GM12873 (cell line): Measurements from ENCODE around the gene INTS15.

Experiments used
- TF ChIP-seq, protein P1 (sequence below): IDR thresholded peaks from 2 replicates; pipeline ENCODE4 v1.5.1; 2012; ENCODE audit warnings: low read depth, mild to moderate bottlenecking, moderate library complexity, low read length, control low read depth; ENCODE audit not compliant: insufficient read depth; ENCODE audit errors: missing control alignments

The INTS15 gene

GRCh38 chr7:6565655-6566054 lies 24.2 kb upstream of the INTS15 start:
- TF ChIP-seq, protein P1, sequence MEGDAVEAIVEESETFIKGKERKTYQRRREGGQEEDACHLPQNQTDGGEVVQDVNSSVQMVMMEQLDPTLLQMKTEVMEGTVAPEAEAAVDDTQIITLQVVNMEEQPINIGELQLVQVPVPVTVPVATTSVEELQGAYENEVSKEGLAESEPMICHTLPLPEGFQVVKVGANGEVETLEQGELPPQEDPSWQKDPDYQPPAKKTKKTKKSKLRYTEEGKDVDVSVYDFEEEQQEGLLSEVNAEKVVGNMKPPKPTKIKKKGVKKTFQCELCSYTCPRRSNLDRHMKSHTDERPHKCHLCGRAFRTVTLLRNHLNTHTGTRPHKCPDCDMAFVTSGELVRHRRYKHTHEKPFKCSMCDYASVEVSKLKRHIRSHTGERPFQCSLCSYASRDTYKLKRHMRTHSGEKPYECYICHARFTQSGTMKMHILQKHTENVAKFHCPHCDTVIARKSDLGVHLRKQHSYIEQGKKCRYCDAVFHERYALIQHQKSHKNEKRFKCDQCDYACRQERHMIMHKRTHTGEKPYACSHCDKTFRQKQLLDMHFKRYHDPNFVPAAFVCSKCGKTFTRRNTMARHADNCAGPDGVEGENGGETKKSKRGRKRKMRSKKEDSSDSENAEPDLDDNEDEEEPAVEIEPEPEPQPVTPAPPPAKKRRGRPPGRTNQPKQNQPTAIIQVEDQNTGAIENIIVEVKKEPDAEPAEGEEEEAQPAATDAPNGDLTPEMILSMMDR: no peak

- TF ChIP-seq, protein P1: no peak
These were observed 21.9 kb upstream of the INTS15 start for GRCh38 chr7:6567886-6568285.

DNA sequence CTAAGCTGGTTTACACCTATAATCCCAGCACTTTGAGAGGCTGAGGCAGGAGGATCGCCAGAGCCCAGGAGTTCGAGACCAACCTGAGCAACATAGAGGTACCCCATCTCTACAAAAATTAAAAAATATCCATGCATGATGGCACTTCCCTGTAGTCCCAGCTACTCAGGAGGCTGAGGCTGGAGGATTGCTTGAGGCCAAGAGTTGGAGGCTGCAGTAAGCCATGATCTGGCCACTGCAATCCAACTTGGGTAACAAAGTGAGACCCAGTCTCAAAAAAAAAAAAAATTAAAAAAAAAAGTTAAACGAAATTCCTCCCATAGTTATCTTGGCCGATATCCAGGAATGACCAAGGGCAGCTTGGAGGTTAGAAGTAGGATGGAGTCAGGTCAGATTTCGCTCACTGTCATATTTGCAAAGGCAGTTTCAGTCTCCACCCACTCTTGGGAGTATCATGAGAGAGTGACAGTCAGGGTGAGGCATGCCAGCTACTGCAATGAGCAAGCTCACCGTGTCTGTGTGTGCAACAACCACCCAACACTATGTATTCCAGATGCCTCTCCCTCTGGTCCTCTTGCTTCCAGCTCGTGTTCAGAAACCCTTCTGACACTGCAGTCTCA lies 18.6 kb upstream of the INTS15 start:
- TF ChIP-seq, protein P1: no peak

DNA sequence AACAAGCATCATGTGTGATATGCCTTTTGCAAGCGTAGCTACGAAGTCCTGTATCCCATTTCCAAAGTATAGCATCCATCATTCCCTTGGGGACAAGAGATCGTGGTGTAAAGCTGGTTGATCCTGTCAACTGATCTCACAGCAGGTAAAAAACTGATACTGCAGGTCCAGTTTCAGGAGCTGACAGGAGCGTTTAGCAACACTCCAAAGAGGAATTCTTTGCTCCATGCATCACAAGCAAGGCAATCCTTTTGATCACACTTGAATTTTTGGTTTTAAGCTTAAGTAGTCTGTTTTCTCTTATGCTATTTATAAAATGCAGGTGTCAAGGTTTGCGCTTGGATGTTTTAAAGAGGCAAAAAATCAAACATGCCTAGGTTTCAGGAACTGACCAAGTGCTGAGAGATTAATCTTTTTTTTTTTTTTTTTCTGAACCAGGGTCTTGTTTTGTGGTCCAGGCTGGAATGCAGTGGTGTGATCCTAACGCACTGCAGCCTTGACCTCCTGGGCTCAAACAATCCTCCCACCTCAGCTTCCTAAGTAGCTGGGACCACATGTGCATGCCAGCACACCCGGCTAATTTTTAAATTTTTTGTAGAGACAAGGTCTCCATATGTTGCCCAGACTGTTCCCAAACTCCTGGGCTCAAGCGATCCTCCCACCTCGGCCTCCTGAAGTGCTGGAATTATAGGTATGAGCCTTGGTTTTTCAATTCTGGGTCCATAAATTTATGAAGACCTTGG lies 14.4 kb upstream of the INTS15 start:
- TF ChIP-seq, protein P1: no peak

DNA sequence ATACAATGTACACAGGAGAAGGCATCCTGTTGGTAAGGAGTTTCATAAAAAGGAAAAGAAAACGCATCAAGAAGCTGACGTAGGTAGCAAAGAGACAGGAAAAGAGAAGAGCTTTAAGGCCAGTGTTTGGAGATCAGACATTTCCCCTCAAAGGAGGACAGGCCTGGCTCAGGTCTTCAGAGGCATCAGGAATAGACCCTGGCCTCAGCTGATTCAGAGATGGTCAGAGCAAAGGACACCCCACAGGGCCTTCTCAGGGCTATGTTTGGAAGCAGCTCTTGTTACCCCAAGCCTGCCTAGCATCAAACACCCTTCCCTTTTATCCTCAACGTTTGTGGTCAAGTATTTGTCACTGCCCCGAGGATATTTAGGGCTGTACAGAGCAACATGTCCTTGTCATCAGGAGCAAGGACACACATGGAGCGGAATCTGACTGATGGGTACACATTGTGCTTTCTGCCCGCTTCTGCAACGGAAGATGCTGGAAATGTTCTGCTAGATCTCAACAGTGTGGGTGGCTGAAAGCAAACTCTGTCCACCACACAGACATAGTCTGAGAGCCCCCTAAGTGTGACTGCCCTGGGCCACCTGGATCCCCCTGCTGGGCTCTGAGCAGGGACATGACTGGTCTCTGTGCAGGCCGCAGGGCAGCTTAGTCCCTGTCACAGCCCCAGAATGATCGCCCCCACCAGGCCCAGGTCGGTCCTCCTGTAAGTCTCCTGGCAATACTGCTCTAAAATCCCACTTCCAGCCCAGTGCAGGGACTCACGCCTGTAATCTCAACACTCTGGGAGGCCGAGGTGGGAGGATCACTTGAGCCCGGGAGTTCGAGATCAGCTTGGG lies 13.6 kb upstream of the INTS15 start:
- TF ChIP-seq, protein P1: no peak

- TF ChIP-seq, protein P1: no peak
These were observed 12.3 kb upstream of the INTS15 start, which contains the start of gene ZDHHC4 for GRCh38 chr7:6577369-6578113. TSS of gene ZDHHC4 (plus strand) at chr7:6577454. CDS start at chr7:6580562, 3,108 bp downstream.
